ENCODE data around the gene PRG3. TPM values are rescaled to one million over a fixed set of nuclear protein-coding genes. Genes with fewer than 3 reads are reported as not detected.

PRG3 gene
- total and polyA plus RNA-seq, 2 experiments from 2014 or later, result not detected

- Histone ChIP-seq H3K9me3 (ENCODE audit: low read depth) (no peaks in the 10 kb centered on the region), H3K36me3 (no peaks in the 10 kb centered on the region), H3K4me3 (no peak overlapping the region), H3K27ac (no peak overlapping the region), H3K27me3 (no peaks in the 10 kb centered on the region), H3K4me1 (ENCODE audit: low read depth) (peaks cover 18% of the 10 kb centered on the region)
- TF ChIP-seq CTCF (IDR thresholded peaks at IDR 0.05; ENCODE audit: low read depth, low read length), result no peak
- DNase-seq (ENCODE audit: low read depth in 1 of 2, low spot score in 1 of 2), result no peak
Measured at GRCh38 chr11:57357310-57357709, 23.6 kb downstream of the PRG3 start.

GRCh38 chr11:57356268-57356667, 24.7 kb downstream of the PRG3 start:
- no peaks in the 10 kb centered on the region for H3K27me3 ChIP-seq
- peaks cover 18% of the 10 kb centered on the region for H3K4me1 ChIP-seq (ENCODE audit: low read depth)
- H3K36me3 ChIP-seq, result no peaks in the 10 kb centered on the region
- H3K9me3 ChIP-seq (ENCODE audit: low read depth), result no peaks in the 10 kb centered on the region
- no peak overlapping the region for H3K4me3 ChIP-seq
- no peak for DNase-seq (ENCODE audit: low read depth in 1 of 2, low spot score in 1 of 2)
- no peak for TF ChIP-seq CTCF (IDR thresholded peaks at IDR 0.05; ENCODE audit: low read depth, low read length)
- no peak overlapping the region for H3K27ac ChIP-seq

- Histone ChIP-seq H3K4me1 (ENCODE audit: low read depth) (peaks cover 18% of the 10 kb centered on the region), H3K9me3 (ENCODE audit: low read depth) (no peaks in the 10 kb centered on the region), H3K27ac (peak overlapping the region; percentile 77), H3K36me3 (no peaks in the 10 kb centered on the region), H3K4me3 (no peak overlapping the region), H3K27me3 (no peaks in the 10 kb centered on the region)
- no peak for TF ChIP-seq CTCF (IDR thresholded peaks at IDR 0.05; ENCODE audit: low read depth, low read length)
- DNase-seq (ENCODE audit: low read depth in 1 of 2, low spot score in 1 of 2), result no peak
Measured at GRCh38 chr11:57354699-57355098, 26.3 kb downstream of the PRG3 start.

GRCh38 chr11:57353852-57354251, 27.1 kb downstream of the PRG3 start:
- DNase-seq (ENCODE audit: low read depth in 1 of 2, low spot score in 1 of 2), result no peak
- Histone ChIP-seq H3K9me3 (ENCODE audit: low read depth) (no peaks in the 10 kb centered on the region), H3K27ac (peak overlapping the region; percentile 77), H3K36me3 (no peaks in the 10 kb centered on the region), H3K27me3 (no peaks in the 10 kb centered on the region), H3K4me1 (ENCODE audit: low read depth) (peaks cover 18% of the 10 kb centered on the region), H3K4me3 (no peak overlapping the region)
- no peak for TF ChIP-seq CTCF (IDR thresholded peaks at IDR 0.05; ENCODE audit: low read depth, low read length)

- Histone ChIP-seq H3K27ac (no peak overlapping the region), H3K4me1 (ENCODE audit: low read depth) (peaks cover 18% of the 10 kb centered on the region), H3K9me3 (ENCODE audit: low read depth) (no peaks in the 10 kb centered on the region), H3K4me3 (no peak overlapping the region), H3K36me3 (no peaks in the 10 kb centered on the region), H3K27me3 (no peaks in the 10 kb centered on the region)
- no peak for TF ChIP-seq CTCF (IDR thresholded peaks at IDR 0.05; ENCODE audit: low read depth, low read length)
- no peak for DNase-seq (ENCODE audit: low read depth in 1 of 2, low spot score in 1 of 2)
Measured at GRCh38 chr11:57353446-57353845, 27.5 kb downstream of the PRG3 start.

- no peak for TF ChIP-seq CTCF (IDR thresholded peaks at IDR 0.05; ENCODE audit: low read depth, low read length)
- DNase-seq (ENCODE audit: low read depth in 1 of 2, low spot score in 1 of 2), result no peak
- H3K9me3 ChIP-seq (ENCODE audit: low read depth), result no peaks in the 10 kb centered on the region
- no peak overlapping the region for H3K4me3 ChIP-seq
- no peaks in the 10 kb centered on the region for H3K27me3 ChIP-seq
- H3K4me1 ChIP-seq (ENCODE audit: low read depth), result peaks cover 18% of the 10 kb centered on the region
- no peaks in the 10 kb centered on the region for H3K36me3 ChIP-seq
- no peak overlapping the region for H3K27ac ChIP-seq
Measured at GRCh38 chr11:57353036-57353435, 27.9 kb downstream of the PRG3 start.

All from cardiac muscle cell (in vitro differentiated cells and primary cell).